HG02642 (cell line): ENCODE data around the gene ANO6.
"Not testable (repeated sequence)": the region's sequence is repeated elsewhere in the genome, so short reads cannot be mapped to it uniquely, and the experiment has no call there.

Source experiments
- ATAC-seq: cut with Tn5 transposase; IDR thresholded peaks from one replicate; pipeline ENCODE4 v1.9.1; 2021; ENCODE audit warnings: mild to moderate bottlenecking; ENCODE audit not compliant: unreplicated experiment, poor library complexity

ANO6 gene

GRCh38 chr12:45302621-45303369, 86.9 kb downstream of the ANO6 start:
- no peak for ATAC-seq

- no peak for ATAC-seq
Observed at GRCh38 chr12:45303945-45304344, 88.0 kb downstream of the ANO6 start.

- no peak for ATAC-seq
Observed at GRCh38 chr12:45304514-45305178, 88.8 kb downstream of the ANO6 start.

GRCh38 chr12:45305907-45306306, 90.0 kb downstream of the ANO6 start:
- no peak for ATAC-seq

GRCh38 chr12:45309836-45310626, 94.1 kb downstream of the ANO6 start:
- no peak for ATAC-seq

GRCh38 chr12:45310627-45310968, 94.7 kb downstream of the ANO6 start:
- no peak for ATAC-seq

GRCh38 chr12:45312012-45312411, 96.1 kb downstream of the ANO6 start:
- no peak for ATAC-seq

- no peak for ATAC-seq
Observed at GRCh38 chr12:45314770-45315169, 98.9 kb downstream of the ANO6 start.

GRCh38 chr12:45315462-45315861, 99.6 kb downstream of the ANO6 start:
- no peak for ATAC-seq

- ATAC-seq, result not testable (repeated sequence)
Observed at GRCh38 chr12:45317261-45317660, 101.4 kb downstream of the ANO6 start.

GRCh38 chr12:45322810-45323209, 106.9 kb downstream of the ANO6 start:
- ATAC-seq, result no peak

GRCh38 chr12:45324391-45324790, 108.5 kb downstream of the ANO6 start:
- ATAC-seq, result no peak

GRCh38 chr12:45326358-45326975, 110.6 kb downstream of the ANO6 start:
- no peak for ATAC-seq

- ATAC-seq, result no peak
Observed at GRCh38 chr12:45327823-45328383, 112.0 kb downstream of the ANO6 start.

- no peak for ATAC-seq
Observed at GRCh38 chr12:45329238-45329637, 113.3 kb downstream of the ANO6 start.

- no peak for ATAC-seq
Observed at GRCh38 chr12:45329702-45330101, 113.8 kb downstream of the ANO6 start.

GRCh38 chr12:45331552-45331951, 115.7 kb downstream of the ANO6 start:
- ATAC-seq, result no peak

GRCh38 chr12:45334396-45334795, 118.5 kb downstream of the ANO6 start:
- ATAC-seq, result no peak

GRCh38 chr12:45336331-45336730, 120.4 kb downstream of the ANO6 start:
- no peak for ATAC-seq

GRCh38 chr12:45336762-45337596, 121.1 kb downstream of the ANO6 start:
- no peak for ATAC-seq
